ENCODE results near the gene KATNBL1. TPM values are rescaled to one million over a fixed set of nuclear protein-coding genes. Genes with fewer than 3 reads are reported as not detected.
A peak's percentile ranks its signal among the peaks of the same experiment; 100 is the strongest.

KATNBL1 gene
- polyA plus RNA-seq, 1 donor = 114 TPM

DNA sequence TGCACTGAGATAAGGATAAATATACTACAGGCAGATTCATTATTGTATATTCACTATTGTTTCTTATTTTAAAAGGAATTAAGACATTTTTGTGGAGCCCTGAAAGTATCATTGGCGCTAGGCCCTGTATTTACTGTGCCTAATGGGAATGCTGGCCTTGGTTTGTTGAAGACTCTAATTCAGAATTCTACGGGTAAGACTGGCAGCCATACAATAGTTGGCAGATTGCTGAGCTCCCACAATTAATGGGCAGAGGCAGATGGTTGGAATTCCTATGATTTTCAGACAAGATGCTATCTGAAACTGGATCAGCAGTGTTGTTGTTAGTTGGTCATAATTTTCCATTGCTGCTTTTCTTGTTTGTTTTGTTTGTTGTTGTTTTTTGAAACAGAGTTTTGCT is 93.3 kb downstream of the KATNBL1 start:
- peak; percentile 19 for DNase-seq (ENCODE audit: low read depth)

DNA sequence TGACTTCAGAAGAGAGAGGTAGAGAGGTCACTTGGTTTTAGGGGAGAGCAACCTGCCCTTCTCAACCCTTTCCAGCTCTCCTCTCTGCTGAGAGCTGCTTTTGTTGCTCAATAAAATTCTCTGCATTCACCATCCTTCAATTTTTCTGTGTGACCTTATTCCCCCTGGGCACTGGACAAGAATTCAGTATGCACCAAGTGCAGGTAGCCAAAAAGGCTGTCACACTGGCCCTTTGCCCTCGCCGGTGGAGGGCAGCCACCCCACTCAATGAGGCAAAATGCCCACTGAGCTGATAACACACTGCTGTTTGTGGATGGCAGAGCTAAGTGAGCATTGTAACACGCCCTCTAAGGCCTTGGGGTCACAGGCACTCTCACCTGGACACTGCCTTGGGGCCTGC is 95.2 kb downstream of the KATNBL1 start:
- DNase-seq (ENCODE audit: low read depth) = no peak

DNA sequence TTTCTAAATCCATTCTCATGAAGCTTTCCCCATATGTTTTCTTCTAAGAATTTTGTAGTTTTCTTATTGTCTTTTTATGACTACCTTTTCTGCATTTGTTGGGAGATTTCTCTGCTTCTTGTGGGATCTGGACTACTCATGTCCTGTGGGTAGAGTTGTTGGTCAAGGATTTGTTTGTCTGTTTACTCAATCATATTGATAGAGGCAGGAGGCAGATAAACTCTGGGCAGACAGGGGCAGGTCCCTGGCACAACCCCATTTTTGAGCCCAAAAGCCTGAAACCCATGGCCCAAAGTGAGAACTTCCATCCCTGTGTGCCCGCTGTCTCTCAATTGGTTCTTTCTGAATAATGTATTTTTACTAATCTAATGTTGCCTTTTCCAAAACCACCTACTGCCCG is 95.7 kb downstream of the KATNBL1 start:
- no peak for DNase-seq (ENCODE audit: low read depth)

DNA sequence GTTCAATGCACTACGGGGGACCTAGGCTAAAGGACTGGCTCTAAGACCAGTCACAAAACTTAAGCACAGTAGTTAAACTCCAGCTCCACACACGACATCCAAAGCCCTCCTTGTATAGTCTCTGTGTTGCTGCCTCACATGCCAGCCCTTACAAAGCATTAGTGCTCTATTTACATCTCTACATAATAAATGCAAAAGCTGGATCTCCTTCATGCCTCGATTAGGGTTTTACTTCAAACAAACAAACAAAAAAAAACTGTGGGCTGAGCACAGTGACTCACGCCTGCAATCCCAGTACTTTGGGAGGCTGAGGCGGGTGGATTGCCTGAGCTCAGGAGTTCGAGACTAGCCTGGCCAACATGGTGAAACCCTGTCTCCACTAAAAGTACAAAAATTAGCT is 98.4 kb downstream of the KATNBL1 start:
- DNase-seq (ENCODE audit: low read depth) = no peak

DNA sequence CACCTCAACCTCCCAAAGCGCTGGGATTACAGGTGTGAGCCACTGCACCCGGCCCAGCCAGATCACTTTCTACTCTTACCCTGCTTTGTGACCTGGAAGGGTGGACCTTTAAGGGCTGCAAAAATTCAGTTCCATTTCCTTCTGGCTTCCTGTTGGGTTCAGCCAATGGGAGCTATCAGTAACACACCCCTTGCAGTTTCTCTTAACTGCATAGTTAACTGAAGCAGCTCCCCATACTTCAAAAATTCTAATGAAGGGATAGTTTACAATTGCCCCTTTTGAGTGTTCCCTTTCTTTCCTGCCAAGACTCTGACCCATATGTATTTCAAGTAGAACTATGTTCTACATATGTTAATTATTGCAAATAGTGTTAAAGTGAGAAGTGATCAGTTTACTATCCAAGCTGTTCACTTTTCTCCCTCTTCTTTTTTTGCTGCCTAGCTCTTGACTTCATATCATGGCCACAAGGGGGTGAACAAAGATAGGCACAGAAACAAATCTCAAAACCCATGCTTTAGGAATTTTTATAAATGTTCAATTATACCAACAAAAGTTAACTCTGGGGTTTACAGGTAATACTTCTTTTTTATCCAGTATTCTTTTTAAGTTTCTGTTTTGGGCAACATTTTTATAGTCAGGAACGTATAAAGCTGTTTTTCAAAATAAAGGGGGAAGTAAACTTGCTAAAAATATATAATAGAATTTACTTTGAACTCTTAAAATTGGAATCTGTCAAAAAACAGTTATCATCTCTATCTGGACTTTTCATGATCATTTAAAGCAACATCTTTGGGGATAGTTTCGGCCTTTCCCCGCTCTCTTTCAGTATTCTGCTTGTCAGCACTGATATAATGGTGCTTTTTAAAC is 99.9 kb downstream of the KATNBL1 start:
- no peak for DNase-seq (ENCODE audit: low read depth)

DNA sequence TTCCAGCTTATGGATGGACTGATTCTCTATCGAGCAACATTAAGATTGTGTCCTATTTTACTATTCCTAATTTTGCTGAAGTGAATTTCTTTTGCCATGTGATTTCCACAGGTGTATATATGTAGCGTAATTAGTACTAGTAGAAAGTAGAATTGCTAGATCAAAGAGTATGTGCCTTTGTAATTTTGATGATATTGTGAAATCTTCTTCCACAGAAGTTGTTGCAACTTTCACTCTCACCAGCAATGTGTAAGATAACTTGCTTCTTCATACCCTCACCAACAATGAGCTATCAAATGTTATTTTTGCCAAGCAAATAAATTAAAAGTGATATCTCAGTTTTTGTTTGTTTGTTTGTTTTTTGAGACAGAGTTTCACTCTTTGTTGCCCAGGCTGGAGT is 102.6 kb downstream of the KATNBL1 start:
- no peak for DNase-seq (ENCODE audit: low read depth)

DNA sequence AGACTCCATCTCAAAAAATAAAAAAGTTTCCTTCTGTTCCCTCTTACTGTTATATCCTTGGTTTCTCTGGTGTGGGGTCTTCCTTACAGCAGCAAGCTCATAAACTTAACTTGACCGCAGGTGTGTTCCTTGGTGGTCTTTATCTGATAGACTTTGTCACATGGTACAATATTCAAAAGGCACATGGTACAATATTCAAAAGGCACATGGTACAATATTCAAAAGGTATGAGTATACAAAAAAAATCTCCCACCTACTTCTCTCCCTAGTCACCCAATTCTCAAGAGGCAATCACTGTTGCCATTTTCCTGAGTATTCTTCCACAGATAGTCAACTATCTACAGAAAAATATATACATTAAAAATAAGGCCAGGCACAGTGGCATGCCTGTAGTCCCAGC is 103.5 kb downstream of the KATNBL1 start:
- DNase-seq (ENCODE audit: low read depth) = no peak

DNA sequence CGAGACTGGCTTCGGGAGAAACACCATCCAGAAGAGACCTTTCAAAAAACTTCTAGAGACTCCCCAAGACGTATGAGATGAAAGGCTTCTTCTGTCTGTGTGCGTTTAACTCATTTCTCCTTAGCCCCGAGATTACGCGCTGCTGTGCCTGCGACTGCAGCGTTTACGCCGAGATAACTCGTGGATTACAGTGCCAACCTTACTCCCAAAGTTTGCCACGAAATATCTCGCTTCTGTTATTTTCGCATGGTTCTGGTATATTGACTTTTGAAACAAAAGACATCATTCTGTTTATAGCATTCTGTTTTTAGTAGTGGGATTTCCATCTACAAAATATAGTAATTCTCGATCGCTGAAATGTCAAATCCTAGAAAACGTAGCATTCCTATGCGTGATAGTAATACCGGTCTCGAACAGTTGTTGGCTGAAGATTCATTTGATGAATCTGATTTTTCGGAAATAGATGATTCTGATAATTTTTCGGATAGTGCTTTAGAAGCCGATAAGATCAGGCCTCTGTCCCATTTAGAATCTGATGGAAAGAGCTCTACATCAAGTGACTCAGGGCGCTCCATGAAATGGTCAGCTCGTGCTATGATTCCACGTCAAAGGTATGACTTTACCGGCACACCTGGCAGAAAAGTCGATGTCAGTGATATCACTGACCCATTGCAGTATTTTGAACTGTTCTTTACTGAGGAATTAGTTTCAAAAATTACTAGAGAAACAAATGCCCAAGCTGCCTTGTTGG is 107.5 kb downstream of the KATNBL1 start:
- DNase-seq (ENCODE audit: low read depth) = no peak

DNA sequence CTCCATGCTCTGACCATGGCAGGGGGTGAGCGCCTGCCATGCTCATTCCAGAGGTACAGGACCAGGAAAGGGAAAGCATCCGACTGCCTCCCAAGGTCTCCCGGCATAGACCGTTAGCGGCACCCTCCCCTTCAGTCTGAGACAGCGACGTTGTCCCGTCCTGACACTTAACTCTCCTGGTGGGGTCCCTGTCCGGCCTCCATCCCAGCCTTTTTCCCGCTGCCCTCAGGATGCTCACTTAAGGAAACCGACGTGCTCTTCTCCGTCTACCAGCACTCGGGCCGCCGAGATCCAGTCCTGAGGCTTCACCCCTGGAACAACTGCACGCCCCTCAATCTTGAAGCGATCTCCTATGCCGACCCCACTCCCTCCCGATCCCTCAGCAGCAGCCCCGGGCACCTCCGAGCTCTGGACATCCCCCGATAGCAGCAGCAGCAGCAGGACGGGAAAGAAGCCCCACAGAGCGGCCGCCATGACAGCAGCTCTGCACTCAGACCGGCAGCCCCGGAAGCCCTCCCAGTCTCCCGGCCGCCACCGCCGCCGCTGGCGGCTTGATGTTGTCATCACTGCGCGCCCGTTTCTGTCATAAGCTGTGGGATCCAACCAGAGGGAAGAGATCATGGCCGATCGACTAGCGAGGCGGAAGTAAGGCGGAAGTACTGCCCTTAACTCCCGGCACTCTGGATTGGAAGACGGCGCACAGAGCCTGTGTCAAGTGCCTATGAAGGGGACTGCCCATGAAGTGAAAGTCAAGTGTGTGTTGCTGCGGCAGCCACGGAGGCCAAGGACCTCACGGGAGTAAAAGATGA is 108.3 kb downstream of the KATNBL1 start, which contains the start of the genes EMC7 and PGBD4:
Gene EMC7 (minus strand): TSS at position 497 of the 809 bp plus-strand sequence. CDS start 23 bp downstream, at position 474.
Gene PGBD4 (plus strand): TSS at position 718 of the 809 bp plus-strand sequence. CDS start 449 bp downstream, outside the sequence.
- DNase-seq (ENCODE audit: low read depth) = peak; percentile 99

DNA sequence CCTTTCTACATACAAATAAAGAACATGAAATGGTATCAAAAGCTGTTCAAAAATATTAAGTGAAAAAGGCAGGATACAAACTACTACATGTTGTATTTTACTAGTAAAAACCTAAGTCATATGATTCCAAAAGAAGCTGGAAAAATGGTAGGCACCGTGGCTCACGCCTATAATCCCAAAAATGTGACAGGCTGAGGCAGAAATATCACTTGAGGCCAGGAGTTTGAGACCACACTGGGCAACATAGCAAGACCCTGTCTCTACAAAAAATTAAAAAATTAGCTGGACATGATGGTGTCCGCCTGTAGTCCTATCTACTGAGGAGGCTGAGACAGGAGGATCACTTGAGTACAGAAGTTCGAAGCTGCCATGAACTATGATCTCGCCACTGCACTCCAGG is 110.0 kb downstream of the KATNBL1 start:
- no peak for DNase-seq (ENCODE audit: low read depth)

Other genes starting within 250 kb of the KATNBL1 start
- not detected for gene CHRM5, start 241.6 kb downstream of the KATNBL1 start, polyA plus RNA-seq (ENCODE audit: insufficient read length)
- gene AVEN, start 170.9 kb downstream of the KATNBL1 start, polyA plus RNA-seq (ENCODE audit: insufficient read length) = 21.9 TPM
- 46.1 TPM for gene EMC7, start 108.2 kb downstream of the KATNBL1 start, polyA plus RNA-seq (ENCODE audit: insufficient read length)
- gene PGBD4, start 108.0 kb downstream of the KATNBL1 start, polyA plus RNA-seq (ENCODE audit: insufficient read length) = 2.2 TPM
- 70.1 TPM for gene EMC4, start 14.9 kb upstream of the KATNBL1 start, polyA plus RNA-seq (ENCODE audit: insufficient read length)
- 19.1 TPM for gene SLC12A6, start 127.7 kb upstream of the KATNBL1 start, polyA plus RNA-seq (ENCODE audit: insufficient read length)
- 91.4 TPM for gene NOP10, start 133.0 kb upstream of the KATNBL1 start, polyA plus RNA-seq (ENCODE audit: insufficient read length)
- not detected for gene NUTM1, start 133.2 kb upstream of the KATNBL1 start, polyA plus RNA-seq (ENCODE audit: insufficient read length)
- gene LPCAT4, start 157.1 kb upstream of the KATNBL1 start, polyA plus RNA-seq (ENCODE audit: insufficient read length) = 34.9 TPM
- gene GOLGA8A, start 227.7 kb upstream of the KATNBL1 start, polyA plus RNA-seq (ENCODE audit: insufficient read length) = 66.0 TPM